HuH-7 (cell line): ENCODE measurements around the gene SLC6A19.

Experiments used
- DNase-seq: peaks from one replicate; pipeline ENCODE4 v3.0.0; 2011; ENCODE audit warnings: low spot score

The SLC6A19 gene

DNA sequence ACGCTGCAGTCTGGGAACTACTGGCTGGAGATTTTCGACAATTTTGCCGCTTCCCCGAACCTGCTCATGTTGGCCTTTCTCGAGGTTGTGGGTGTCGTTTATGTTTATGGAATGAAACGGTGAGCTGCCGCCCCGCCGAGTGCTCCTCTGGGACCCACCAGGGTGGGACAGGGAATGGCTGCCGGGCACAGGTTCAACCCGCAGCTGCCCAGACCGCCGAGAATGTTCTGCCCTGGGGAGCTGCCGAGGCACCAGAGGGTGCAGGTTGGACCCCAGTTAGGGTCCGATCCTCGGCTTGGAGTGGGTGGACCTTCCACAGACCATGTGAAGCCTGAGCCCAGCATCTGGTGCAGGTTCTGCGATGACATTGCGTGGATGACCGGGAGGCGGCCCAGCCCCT, 42.9 kb downstream of the SLC6A19 start:
- DNase-seq = no peak

DNA sequence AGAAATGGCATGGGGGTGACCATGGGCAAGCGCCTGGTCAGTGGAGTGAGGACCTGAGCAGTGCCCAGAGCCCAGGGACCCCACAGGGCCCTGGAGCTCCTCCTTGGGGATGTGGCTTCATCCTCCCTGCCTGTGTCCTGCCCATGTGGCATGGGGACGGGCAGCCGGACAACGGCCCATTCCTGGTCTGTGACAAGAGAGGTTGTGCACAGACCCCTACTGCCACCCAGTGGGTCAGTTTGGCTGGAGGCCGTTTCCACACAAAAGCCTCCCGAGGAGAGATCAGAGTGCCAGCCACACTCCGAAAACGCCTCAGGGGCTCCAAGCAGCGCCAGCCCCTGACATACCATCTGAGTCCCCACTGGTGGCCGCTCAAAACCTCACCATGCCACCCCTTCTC, 43.6 kb downstream of the SLC6A19 start:
- peak; percentile 64 for DNase-seq

DNA sequence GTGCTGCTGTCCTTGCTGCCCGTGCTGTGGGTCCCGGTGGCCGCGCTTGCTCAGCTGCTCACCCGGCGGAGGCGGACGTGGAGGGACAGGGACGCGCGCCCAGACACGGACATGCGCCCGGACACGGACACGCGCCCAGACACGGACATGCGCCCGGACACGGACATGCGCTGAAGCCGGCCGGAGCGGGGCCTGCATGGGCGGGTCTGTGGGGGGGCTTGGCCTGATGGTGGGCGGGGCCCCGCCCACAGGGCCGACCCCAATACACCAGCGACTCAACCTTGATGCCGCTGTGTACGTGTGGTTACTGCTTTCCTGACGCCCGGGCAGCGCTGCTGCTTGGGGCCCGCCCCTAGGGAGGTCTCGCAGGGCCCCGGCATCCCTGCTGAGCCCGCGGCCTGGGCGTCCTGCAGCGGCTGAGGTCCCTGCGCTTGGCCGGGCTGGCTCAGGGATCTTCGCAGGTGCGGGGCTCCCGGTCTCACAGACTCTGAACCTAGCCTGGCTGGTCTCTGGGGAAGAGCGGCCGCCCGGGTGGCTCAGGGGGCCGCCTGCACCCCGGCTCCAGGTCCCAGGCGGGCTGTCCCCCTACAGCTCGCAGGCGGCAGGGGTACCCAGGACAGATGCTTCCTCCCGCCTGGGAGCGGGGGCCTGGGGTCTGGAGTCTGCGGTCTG, 44.6 kb downstream of the SLC6A19 start:
- DNase-seq = no peak

DNA sequence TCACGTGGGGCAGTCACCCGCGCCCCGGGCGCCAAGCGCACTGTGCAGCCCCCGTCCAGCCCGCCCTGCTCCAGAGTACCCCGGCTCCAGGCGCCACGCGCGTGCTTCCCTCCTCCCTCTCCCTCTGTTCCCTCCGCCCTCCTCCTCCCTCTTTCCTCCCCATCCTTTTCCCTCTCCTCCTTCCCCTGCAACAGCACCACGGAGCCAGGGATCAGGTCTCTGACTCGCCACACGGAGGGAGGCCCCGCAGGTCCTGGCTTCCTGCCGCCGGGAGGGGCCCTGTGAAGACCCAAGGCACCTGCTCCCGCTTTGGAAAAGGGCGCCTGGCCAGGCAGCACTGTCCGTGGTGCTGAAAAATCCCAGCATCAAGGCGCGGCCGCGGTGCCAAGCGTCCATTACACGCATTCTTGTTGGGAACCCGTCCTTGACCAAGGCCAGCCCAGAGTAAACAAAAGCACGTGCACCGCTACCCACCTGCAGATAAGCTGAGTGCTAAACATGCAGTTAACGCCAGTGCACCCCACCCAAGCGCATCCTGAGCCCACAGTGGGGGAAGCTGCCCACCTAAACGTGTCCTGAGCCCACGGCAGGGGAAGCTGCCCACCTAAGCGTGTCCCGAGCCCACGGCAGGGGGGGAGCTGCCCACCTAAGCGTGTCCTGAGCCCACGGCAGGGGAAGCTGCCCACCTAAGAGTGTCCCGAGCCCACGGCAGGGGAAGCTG, 45.5 kb downstream of the SLC6A19 start:
- DNase-seq = peak; percentile 74

DNA sequence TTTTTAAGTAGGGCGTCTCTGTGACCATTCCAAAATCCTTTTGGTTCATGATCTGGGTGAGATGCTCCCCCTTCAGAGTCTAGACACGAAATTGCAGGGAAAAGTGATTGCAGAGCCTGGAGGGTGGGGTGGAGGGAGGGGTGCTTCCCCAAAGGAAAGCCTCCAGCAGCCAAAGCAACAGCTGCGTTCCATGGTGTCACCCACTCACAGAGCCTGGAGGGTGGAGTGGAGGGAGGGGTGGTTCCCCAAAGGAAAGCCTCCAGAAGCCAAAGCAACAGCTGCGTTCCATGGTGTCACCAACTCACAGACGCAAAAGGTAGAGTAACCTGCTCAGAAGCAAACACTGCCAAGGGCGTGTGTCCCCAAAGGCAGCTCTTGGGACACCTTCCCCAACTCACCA, 46.4 kb downstream of the SLC6A19 start:
- DNase-seq = no peak

DNA sequence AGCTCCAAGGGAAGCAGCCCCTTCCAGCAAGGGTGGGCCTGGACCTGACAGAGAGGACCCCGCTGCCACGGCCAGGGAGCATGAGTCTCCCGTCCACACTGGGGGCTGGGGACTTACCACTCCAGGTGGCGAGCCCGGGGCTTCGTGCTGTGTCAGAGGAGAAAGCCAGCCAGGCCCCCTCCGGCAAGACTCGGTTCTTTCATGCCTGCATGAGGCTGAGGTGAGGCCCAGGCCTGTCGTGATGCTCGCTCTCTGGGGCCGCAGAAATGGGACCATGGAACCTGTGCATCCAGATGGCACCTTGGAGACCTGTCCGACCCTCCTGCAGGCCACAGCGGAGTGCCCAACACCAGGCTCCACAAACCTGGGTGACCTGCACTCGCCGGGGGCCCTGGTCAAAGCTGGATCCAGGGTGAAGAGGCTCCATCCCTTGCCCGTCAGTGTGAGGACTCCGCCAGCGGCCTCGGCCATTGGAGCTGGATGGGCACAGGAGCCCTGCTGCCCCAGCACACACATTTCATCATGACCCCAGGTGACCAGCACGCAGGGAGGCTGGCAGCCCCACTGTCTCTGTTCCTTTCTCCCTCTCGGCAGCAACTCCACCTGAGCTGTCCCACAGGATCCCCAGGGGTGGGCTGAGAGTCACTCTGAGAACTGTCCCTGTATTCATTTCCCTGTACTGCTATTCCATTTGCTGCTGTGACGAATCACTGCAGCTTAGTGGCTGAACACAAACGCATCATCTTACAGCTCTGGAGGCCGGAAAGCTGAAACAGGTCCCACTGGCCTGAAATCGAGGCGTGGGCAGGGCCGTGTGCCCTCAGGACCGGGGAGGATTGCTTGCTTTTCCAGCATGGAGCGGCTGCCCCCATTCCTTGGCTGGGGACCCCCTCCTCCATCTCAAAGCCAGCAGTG, 48.2 kb downstream of the SLC6A19 start:
- DNase-seq = no peak

DNA sequence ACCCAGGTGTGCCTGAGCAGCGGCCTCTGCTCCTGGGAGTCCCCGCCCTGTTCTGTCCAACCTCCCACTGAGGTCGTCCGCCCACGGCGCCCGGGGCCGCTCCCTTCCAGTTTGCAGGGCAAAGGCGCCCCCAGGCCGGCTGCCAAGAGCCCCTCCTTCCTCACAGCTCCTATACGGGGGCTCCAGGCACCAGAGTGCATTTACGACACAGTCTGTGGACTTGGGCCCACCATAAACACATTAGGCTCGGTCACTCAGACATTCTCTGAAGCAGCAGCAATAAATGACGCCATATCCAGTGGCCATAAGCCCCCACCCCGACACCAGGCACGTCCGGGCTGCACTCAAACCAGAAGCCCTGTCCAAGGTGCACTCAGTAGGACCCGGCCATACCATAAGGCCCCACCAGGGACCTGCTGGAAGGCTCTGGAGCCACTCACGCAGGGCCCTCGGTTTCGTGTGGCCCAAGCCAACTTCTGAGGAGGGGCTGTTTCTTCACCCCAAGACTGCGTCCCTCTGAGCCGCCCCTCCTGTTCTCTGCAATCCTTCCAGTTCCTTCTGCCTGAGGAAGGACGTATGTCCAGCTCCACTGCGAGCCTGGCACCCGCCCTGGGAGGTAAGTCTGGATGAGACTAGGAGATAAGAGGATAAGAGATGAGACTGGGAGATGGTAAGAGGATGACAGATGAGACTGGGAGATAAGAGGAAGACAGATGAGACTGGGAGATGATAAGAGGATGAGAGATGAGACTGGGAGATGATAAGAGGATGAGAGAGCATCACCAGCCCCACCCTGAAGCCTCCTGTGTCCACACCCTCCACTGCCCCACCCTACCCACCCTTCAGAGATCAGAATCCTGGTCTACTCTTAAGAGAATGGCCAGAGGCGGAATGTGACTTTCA, 50.5 kb downstream of the SLC6A19 start:
- DNase-seq = peak; percentile 52

DNA sequence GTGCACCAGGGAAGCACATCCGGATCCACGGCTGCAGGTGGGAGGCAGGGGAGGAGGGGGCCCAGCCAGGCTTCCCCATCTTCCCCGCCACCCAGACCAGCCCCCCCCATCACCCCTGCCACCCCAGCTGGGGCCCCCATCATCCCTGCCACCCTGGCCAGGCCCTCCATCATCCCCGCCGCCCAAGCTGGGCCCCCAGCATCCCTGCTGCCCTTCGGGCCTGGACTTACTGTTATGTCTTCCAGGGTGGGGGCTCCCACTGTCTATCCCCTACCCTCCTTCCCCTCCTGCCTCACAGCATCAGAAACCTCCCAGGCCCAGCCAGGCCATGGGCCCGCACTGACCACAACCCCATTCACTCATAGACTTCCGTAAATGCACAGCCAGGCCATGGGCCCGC, 51.3 kb downstream of the SLC6A19 start:
- no peak for DNase-seq

DNA sequence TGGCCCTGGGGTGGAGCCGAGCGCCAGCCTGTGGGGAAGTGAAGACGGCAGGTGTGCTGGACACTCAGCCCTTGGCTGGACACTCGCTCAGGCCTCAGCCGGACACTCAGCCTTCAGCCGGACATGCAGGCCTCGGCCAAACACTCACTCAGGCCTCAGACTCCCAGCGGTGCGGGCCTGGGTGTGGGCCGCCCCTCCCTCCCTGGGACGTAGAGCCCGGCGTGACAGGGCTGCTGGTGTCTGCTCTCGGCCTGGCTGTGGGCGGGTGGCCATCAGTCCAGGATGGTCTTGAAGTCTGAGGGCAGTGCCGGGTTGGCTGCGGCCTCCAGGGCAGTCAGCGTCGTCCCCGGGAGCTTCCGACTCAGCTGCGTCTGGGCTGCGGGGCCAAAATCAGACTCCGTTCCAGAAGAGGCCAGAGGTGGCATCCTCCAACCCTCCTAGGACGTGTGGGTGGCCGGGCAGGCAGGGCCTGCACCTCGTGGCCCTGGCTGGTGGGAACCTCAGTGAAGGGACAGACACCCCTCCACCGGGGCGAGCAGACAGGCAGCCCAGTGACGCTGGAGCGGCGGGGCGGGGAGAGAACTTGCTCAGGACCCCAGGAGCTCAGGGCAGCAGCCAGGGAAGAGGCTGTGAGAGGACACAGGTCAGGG, 52.2 kb downstream of the SLC6A19 start:
- DNase-seq = no peak

DNA sequence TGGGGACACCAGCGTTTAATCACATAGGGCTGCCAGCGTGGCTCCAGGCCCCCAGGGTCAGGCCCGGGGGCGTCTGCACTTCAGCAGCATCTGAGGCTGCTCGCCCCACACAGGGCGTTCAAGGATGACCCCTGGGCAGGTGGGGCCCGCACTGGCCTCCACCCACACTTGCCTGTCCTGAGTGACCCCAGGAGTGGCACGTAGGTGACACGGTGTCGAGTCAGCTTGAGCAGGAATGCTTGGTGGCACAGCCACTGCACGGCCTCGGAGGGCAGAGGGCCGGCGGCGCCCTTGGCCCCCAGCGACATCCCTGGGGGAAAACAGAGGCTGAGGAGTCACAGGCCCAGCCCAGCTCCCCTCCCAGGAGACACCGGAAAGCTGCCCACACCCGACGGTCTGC, 52.8 kb downstream of the SLC6A19 start:
- DNase-seq = no peak

DNA sequence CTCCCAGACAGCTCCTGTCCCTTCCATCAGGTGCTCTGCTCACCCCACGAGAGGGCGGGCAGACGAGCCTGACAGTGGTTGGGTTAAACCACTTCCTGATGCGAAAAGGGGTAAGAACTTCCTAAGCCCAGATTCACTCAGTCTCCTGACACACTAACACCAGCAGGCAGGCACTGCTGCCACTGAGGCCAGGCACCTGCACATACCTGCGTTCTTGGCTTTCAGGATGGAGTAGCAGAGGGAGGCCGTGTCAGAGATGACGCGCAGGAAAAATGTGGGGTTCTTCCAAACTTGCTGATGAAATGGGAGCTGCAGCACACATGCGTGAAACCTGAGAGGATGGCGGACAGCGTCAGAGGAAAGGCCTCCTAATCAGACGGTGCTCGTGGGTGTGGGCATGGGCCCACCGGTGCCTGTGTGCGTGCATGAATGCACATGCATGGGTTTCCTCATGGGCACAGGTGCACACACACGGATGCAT, 53.7 kb downstream of the SLC6A19 start:
- DNase-seq = no peak

DNA sequence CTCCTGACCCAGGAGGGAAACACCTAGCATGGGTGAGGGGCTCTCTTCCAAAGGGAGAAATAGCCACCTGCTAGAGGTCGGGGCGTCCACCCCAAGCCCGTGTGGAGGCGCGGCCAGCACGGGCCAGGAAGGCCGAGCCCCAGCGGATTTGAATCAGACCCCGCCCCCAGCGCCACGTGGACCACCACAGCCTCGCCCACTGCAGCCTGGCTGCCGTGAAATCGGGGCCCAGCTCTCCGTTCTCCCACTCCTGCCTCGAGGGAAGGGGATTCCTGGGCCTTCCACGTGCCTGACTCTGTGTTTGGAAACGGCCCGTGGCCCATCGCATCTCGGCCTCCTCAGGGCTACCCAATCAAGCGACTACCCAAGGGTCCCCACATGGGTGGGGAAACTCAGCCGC, 55.4 kb downstream of the SLC6A19 start:
- DNase-seq = no peak

DNA sequence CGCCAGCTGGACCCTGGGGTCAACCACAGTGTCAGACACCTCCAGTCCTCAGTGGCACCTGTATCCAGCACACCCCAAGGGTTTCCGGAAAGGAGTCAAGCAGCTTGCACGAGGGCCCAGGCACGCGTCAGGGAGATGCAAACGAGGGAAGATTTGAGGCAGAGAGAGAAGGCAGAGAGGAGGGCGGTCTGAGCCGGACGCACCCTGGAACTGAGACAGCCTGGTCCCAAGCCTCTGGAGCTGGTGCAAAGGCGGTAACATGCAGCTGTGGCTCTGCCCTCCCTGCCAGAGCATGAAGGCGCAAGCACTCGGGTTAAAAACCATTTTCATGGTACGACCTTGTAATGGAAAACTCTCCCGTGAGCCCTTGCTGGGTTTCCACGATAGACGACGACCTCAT, 56.0 kb downstream of the SLC6A19 start:
- DNase-seq = no peak

DNA sequence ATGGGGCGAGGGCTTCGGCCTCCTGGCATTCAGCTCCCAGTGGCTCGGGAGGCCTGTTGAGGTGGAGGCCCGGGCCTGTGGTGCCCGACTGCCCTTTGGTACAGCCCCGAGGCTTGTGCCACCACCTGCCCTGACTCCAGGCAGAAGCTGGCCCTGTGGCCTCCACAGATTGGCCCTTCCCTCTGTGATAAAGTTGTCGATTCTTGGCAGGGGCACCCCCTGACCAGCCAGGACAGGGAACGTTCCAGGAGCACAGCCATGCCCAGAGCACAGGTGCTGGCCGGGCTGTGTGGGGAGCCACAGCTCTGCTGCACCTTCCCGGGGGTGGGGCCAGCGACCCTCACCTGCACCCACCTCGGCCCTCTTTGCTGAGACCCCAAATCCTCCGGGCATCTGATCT, 56.4 kb downstream of the SLC6A19 start:
- no peak for DNase-seq

DNA sequence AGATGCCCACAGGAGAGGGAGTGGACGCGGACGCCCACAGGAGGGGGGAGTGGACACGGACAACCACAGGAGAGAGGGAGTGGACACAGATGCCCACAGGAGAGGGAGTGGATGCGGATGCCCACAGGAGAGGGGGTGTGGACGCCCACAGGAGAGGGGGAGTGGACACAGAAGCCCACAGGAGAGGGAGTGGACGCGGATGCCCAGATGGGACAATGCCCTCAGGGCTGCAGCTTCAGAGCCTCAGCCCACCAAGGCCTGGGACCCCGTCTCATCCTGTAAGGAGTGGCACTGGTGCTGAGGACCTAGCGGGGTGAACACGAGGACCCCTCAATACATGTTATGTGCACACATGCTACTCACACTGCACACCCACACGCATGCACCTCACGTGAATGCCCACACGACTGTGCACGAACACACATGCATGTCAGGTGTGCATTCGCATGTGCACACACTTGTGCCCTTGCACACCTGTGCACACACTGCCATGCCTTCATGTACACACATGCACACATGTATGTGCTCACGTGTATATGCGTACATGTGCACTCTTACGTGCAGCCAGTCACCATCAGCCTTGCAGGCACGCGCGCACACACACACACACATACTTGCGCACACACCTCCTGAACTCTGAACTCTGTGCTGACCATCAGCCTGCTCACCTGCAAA, 58.5 kb downstream of the SLC6A19 start:
- DNase-seq = no peak

DNA sequence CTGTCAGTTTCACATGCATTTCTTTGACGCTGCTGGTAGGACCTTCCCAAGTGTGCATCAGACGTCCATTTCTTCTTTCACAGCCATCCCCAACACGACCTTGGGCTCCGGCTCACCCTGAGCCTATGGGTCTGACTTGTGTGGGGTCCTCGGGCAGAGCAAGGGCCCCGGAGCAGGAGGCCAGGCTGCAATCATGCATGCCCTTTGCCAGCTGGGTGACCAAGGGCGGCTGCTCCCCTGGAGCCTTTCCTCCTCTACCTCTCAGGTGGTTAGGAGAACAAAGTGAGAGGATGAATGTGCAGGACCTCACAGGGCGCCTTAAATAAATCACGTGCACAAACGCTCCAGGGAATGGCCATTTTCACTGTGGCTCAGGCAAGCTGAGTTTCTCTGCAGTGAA, 60.2 kb downstream of the SLC6A19 start:
- no peak for DNase-seq

DNA sequence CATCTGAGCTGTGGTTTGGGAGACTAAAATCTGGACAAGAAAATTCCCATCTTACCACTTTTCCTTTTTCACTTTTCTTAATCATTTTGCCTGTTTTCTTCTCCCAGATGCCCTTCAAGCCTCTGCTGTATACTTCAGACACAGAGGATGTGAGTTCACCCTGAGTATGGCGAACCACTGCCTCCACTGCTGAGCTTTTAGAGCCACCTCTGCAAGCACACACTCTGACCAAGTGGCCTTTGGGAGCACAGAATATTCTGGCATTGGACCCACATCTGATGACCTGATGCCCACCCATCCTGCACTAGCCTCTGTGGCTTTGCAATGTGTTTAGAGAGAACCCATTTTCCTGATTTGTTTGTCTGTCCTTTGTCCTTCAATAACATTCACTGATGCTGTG, 61.0 kb downstream of the SLC6A19 start:
- no peak for DNase-seq

DNA sequence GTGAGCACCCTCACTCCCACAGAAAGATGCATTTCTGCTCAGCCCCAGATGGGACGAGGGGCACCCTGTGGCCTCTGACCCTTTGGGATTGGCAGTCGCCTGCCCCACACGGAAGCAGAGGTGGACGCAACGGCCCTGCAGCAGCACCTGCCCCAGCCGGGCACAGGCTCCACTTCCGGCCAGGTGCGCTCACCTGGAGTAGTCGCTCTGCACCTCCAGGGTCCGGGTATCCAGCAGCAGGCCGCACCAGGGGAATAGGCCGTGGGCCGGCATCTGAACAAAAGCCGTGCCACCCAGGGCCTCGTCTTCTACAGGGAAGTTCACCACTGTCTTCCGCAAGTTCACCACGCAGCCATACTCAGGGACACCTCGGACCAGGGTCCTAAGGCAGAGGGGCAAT, 62.8 kb downstream of the SLC6A19 start:
- DNase-seq = no peak

DNA sequence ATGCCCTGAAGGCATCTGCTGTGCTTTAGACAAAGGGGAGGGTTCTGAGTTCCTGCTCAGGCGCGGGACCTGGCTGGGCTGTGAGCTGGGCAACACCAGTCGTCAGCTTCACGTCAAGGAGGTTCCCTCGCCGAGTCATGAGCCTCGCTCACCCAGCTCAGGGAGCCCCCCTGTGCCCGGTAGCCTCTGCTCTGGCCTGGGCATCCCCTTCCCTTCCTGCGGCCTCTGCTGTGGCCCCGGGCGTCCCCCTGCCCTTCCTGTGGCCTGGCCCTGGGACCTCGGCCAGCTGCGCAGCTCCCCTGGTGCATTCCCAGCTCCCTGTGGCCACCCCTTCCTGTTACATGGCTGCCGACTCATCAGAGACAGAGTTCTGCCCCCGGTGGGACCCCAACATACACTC, 63.6 kb downstream of the SLC6A19 start:
- DNase-seq = no peak
